NCI-H2029 (cell line): Measurements from ENCODE around the gene SPATA31A1.
"Not testable (repeated sequence)": the region's sequence is repeated elsewhere in the genome, so short reads cannot be mapped to it uniquely, and the experiment has no call there.

ENCODE experiments used
- DNase-seq: peaks from one replicate; lab custom pipeline; 2025; lab: John Stamatoyannopoulos, UW

SPATA31A1 gene

DNA sequence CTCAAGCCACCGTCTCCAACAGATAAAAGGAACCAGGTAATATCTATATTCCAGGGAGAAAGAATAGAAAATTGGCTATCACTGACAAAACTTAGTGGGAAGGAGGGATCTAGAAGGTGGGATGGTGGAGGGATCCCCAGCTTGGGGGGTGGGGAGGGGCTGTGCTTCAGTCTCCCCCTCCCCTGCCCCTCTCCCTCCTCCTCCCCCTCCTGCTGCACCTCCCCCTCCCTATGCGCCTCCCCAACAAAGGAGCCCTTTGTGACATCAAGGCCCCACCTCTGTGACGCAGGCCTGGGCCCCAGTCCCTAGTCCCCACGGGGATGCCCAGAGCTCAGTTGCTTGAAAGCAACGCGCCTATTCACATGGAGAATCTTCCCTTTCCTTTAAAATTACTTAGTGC, at the start of gene SPATA31A1:
Gene SPATA31A1, plus strand, starts transcription at position 301 of the 400 bp plus-strand sequence. Its CDS starts 62 bp downstream, at position 363.
- DNase-seq, result not testable (repeated sequence)

DNA sequence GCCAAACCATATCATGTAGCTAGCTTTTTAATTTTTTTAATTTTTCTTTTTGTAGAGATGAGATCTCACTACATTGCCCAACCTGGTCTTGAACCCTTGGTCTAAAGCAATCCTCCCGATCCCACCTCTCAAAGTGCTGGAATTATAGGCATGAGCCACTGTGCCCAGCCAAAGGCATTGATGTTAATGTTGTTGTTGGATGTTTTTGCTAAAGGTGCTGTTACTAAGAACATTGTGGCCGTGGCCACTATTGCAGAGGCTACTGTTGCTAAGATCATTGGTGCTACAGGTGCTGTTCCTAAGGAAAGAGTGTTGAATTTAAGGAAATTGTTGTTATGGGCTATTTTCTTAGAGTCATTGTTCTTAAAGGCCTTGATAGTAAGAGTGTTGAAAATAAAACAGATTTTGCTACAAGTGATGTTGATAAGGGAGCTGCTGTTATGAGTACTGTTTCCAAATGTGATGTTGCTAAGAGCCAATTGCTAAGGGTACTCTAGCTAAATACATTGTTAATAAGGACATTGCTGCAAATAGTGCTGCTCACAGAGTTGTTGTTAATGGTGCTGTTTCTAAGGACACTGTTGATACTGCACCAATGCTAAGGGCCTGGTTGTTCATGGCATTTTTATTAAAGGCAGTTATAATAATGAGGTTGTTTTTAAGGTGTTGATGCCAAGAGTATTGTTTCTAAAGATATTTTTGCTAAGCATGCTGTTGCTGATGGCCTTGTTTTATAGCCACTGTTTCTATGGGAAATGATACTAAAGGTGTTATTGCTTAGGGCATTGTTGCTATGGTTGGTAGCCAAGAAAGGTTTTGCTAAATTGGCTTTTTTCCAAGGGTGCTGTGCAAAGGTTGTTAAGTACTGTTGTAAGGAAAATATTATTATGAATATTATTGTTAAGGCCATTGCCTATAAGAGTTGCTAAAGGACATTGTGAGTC, 52.1 kb downstream of the SPATA31A1 start:
- DNase-seq, result not testable (repeated sequence)

DNA sequence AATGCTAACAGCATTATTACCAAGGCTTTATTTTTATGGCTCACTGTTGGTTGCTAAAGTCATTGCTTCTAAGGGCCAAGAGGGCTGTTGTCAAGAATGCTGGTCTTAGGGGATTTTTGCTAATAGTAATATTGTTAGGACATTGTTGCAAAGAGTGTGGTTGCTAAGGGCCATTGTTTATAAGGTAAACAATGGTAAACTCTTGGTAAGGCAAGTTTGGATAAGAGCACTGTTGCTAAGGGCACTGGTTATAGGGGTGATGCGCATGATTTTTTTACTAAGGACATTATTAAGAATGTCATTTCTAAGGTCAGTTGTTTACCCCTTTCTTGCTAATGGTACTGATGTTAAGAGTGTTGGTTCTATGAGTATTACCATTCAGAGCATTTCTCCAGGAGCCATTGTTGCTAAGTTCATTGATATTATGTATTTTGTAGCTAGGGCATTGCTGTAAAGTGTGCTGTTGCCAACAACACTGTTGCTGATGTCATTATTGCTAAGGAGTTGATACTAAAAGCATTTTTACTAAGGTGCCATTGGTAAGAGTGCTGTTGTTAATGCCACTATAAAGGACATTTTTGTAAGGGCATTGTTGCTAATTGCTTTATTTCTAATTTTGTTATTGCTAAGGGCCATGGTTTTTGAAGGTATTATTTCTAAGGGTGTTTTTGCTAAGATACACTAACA, 55.9 kb downstream of the SPATA31A1 start:
- not testable (repeated sequence) for DNase-seq
